CD4-positive, alpha-beta T cell (primary cell): ENCODE measurements around the gene BMP3. TPM values are rescaled to one million over a fixed set of nuclear protein-coding genes. Genes with fewer than 3 reads are reported as not detected.

Experiments used
- ATAC-seq: fragments of 200-7000 bp; cut with Tn5 transposase; one replicate; pipeline ENCODE4 v1.10.0; 2022; ENCODE audit warnings: mild to moderate bottlenecking; ENCODE audit not compliant: poor library complexity
- CTCF ChIA-PET: fragments of 350-600 bp; sonication (Branson Sonifier 250); formaldehyde crosslinking; loops from one replicate; lab custom pipeline; 2021; ENCODE audit warnings: antibody characterized with exemption, inconsistent platforms; lab: Charles Lee
- POLR2A ChIA-PET: fragments of 350-600 bp; sonication (Branson Sonifier 250); formaldehyde crosslinking; loops from one replicate; lab custom pipeline; 2021; ENCODE audit warnings: antibody characterized with exemption, inconsistent platforms; lab: Charles Lee
- DNase-seq, 14 experiments: peaks; one replicate each; pipeline ENCODE4 v3.0.0-alpha.2; 2013 to 2020; ENCODE audit warnings: mixed read lengths in 2 of 14
- H3K27ac ChIP-seq, 2 donors: one replicate each; pipeline versions ENCODE4 v1.5.1 to v1.7.0; 2013; ENCODE audit warnings: low read length in 2 of 2, low read depth in 1 of 2, mild to moderate bottlenecking in 1 of 2
- H3K27me3 ChIP-seq, 2 experiments: 1 replicate in 1 of 2; 2 replicates in 1 of 2; pipeline versions ENCODE4 v1.6.1 to v1.7.0; 2013; ENCODE audit warnings: low read length in 2 of 2, control low read depth in 1 of 2, mild to moderate bottlenecking in 1 of 2, moderate library complexity in 1 of 2; ENCODE audit not compliant: insufficient read depth in 2 of 2, control insufficient read depth in 1 of 2
- H3K36me3 ChIP-seq: one replicate; pipeline ENCODE4 v1.6.1; 2013; ENCODE audit warnings: low read length, control low read depth; ENCODE audit not compliant: insufficient read depth
- H3K4me1 ChIP-seq: one replicate; pipeline ENCODE4 v1.6.1; 2013; ENCODE audit warnings: low read length, control low read depth; ENCODE audit not compliant: insufficient read depth
- H3K4me3 ChIP-seq: one replicate; pipeline ENCODE4 v1.5.1; 2013; ENCODE audit warnings: mild to moderate bottlenecking, low read length, moderate library complexity
- H3K9me3 ChIP-seq, 2 experiments: 1 replicate in 1 of 2; 2 replicates in 1 of 2; pipeline versions ENCODE4 v1.6.1 to v1.7.0; 2013; ENCODE audit warnings: low read length in 2 of 2, mild to moderate bottlenecking in 2 of 2, control low read depth in 1 of 2, moderate library complexity in 1 of 2; ENCODE audit not compliant: control insufficient read depth in 1 of 2, insufficient read depth in 1 of 2
- H3K27ac Mint-ChIP-seq: one replicate; pipeline ENCODE4 v1.8.0; 2020; ENCODE audit warnings: mixed read lengths
- H3K27me3 Mint-ChIP-seq: one replicate; pipeline ENCODE4 v1.8.0; 2021; ENCODE audit warnings: mixed read lengths
- H3K36me3 Mint-ChIP-seq: one replicate; pipeline ENCODE4 v1.8.0; 2021; ENCODE audit warnings: low read depth, mixed read lengths
- H3K4me1 Mint-ChIP-seq: one replicate; pipeline ENCODE4 v1.8.0; 2021; ENCODE audit warnings: low read depth, mixed read lengths
- H3K4me3 Mint-ChIP-seq: one replicate; pipeline ENCODE4 v1.8.0; 2020; ENCODE audit warnings: mild to moderate bottlenecking, mixed read lengths
- H3K9me3 Mint-ChIP-seq: one replicate; pipeline ENCODE4 v1.8.0; 2020; ENCODE audit warnings: mixed read lengths
- CTCF ChIP-seq: fragments of 200-600 bp; IDR thresholded peaks from one replicate; pipeline ENCODE4 v1.8.0; 2022; ENCODE audit warnings: antibody characterized with exemption, mild to moderate bottlenecking
- intact Hi-C, 2 experiments: fragments of 100-400 bp; cut with DNase I in 1 of 2; cut with micrococcal nuclease in 1 of 2; formaldehyde crosslinking; loops; one replicate each; pipeline versions ENCODE4 v1.15.1 to v1.9.0; 2023 to 2025; cut with DNase I, micrococcal nuclease
- total RNA-seq, 174 experiments: library from RNA in 2 of 174; stranded (reverse) in 2 of 174; gene quantifications; one replicate each; pipeline ENCODE4 v1.2.3 and lab custom pipeline; 2021 to 2026

The BMP3 gene
- total RNA-seq, 2 experiments from 2014 or later: not detected

- Histone ChIP-seq H3K4me3 (no peak overlapping the region), H3K9me3 (no peaks in the 10 kb centered on the region), H3K36me3 (no peaks in the 10 kb centered on the region), H3K27ac (no peak overlapping the region), H3K27me3 (peaks cover 4 to 6% of the 10 kb centered on the region in 2 experiments), H3K4me1 (no peaks in the 10 kb centered on the region)
- CTCF ChIA-PET: interaction anchor here (2.2 kb wide), 1 partner anchor 17 kb away, joined by 6 read pairs; no protein-coding TSS in a partner anchor
- Mint-ChIP-seq H3K9me3 (no peaks in the 10 kb centered on the region), H3K4me3 (no peak overlapping the region), H3K27ac (no peak overlapping the region), H3K4me1 (no peaks in the 10 kb centered on the region), H3K36me3 (no peaks in the 10 kb centered on the region), H3K27me3 (peaks cover 47% of the 10 kb centered on the region)
- no peak for DNase-seq
- ATAC-seq: no peak
- intact Hi-C loops: no loop called here
- POLR2A ChIA-PET: no interaction called here
- no peak for TF ChIP-seq CTCF
Observed at GRCh38 chr4:81021981-81022380, 8.5 kb upstream of the BMP3 start.

- Mint-ChIP-seq H3K27ac (no peak overlapping the region), H3K4me3 (no peak overlapping the region), H3K27me3 (peaks cover 61% of the 10 kb centered on the region), H3K9me3 (no peaks in the 10 kb centered on the region), H3K36me3 (no peaks in the 10 kb centered on the region), H3K4me1 (no peaks in the 10 kb centered on the region)
- Histone ChIP-seq H3K36me3 (no peaks in the 10 kb centered on the region), H3K27me3 (peaks cover 7 to 10% of the 10 kb centered on the region in 2 experiments), H3K4me3 (no peak overlapping the region), H3K9me3 (no peaks in the 10 kb centered on the region), H3K27ac (no peak overlapping the region), H3K4me1 (no peaks in the 10 kb centered on the region)
- TF ChIP-seq CTCF: no peak
- no peak for ATAC-seq
- CTCF ChIA-PET: no interaction called here
- DNase-seq: no peak
- intact Hi-C loops: no loop called here
- POLR2A ChIA-PET: no interaction called here
Observed at GRCh38 chr4:81023484-81023883, 7.0 kb upstream of the BMP3 start.

- H3K27ac Mint-ChIP-seq: no peak overlapping the region
- H3K4me3 Mint-ChIP-seq: peak overlapping the region; percentile 84
- intact Hi-C loops: no loop called here
- DNase-seq (peak in 1 of 14 experiments; percentile 8), ATAC-seq (no peak)
- H3K27me3 ChIP-seq: peaks cover 34 to 60% of the 10 kb centered on the region in 2 experiments
- H3K36me3 ChIP-seq: no peaks in the 10 kb centered on the region
- no peaks in the 10 kb centered on the region for H3K9me3 Mint-ChIP-seq
- ChIA-PET CTCF (interaction anchor here (1.1 kb wide), 1 partner anchor 9 kb away, joined by 3 read pairs; no protein-coding TSS in a partner anchor), POLR2A (interaction anchor here (0.6 kb wide), 1 partner anchor 718 kb away, joined by 3 read pairs; no protein-coding TSS in a partner anchor)
- H3K36me3 Mint-ChIP-seq: no peaks in the 10 kb centered on the region
- H3K27ac ChIP-seq: no peak overlapping the region
- no peak for TF ChIP-seq CTCF
- peak overlapping the region; percentile 21 for H3K4me3 ChIP-seq
- H3K27me3 Mint-ChIP-seq: peaks cover 79% of the 10 kb centered on the region
- peaks cover 0 to 10% of the 10 kb centered on the region in 2 experiments for H3K9me3 ChIP-seq
- peaks cover 23% of the 10 kb centered on the region for H3K4me1 Mint-ChIP-seq
- H3K4me1 ChIP-seq: peaks cover 16% of the 10 kb centered on the region
Observed at GRCh38 chr4:81030981-81031791, 678 bp downstream of the BMP3 start.
